Nephron (organoid): ENCODE data around the gene P2RX3.

ENCODE experiments used
- H3K27ac Mint-ChIP-seq, 3 experiments: 2 replicates each; pipeline ENCODE4 v1.8.0; 2020; ENCODE audit warnings: mixed read lengths in 3 of 3, mild to moderate bottlenecking in 2 of 3, moderate library complexity in 1 of 3
- H3K27me3 Mint-ChIP-seq: 2 replicates; pipeline ENCODE4 v1.8.0; 2021; ENCODE audit warnings: low read depth, mild to moderate bottlenecking, moderate library complexity, mixed read lengths
- H3K36me3 Mint-ChIP-seq: 2 replicates; pipeline ENCODE4 v1.8.0; 2020; ENCODE audit warnings: low read depth, mixed read lengths
- H3K4me1 Mint-ChIP-seq: 2 replicates; pipeline ENCODE4 v1.8.0; 2020; ENCODE audit warnings: mixed read lengths
- H3K4me3 Mint-ChIP-seq, 3 experiments: 2 replicates each; pipeline ENCODE4 v1.8.0; 2020; ENCODE audit warnings: mild to moderate bottlenecking in 3 of 3, mixed read lengths in 3 of 3, moderate library complexity in 2 of 3
- H3K9me3 Mint-ChIP-seq: 2 replicates; pipeline ENCODE4 v1.8.0; 2020; ENCODE audit warnings: mixed read lengths
- TF ChIP-seq, protein P1 (sequence below), 3 experiments: fragments of 200-600 bp; sonication (generic); IDR thresholded peaks; one replicate each; pipeline ENCODE4 v1.5.0; 2021; ENCODE audit warnings: antibody characterized with exemption in 3 of 3; ENCODE audit not compliant: unreplicated experiment in 3 of 3

P2RX3 gene

DNA sequence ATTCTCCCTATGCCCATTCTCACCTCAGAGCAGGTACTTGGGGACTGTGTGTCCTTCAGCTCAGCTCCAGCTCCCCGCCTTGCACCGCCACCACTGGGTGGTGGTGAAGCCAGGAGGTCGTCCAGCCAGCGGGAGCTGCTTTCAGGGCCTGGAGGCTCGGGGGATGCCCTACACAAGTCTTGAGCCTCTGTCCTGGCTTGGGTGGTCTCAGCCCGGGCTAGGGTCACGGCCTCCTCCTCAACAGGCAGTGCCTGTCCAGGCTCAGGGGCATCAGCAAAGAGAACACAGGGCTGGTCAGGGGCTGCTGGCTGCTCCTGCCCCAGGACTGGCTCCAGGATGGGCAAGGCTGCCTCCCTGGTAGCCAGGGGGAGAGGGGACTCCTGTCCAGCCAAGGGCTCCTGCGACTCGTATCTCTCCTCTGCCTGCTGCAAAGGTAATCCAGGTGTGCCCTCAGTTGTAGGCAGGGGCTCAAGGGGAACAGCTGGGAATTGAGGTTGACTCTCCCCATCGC is 25.6 kb upstream of the P2RX3 start:
- Mint-ChIP-seq H3K27me3 (no peaks in the 10 kb centered on the region), H3K9me3 (no peaks in the 10 kb centered on the region), H3K36me3 (peaks cover 40% of the 10 kb centered on the region), H3K4me3 (peak overlapping the region in 2 of 3 experiments; percentile 51 to 69), H3K27ac (peak overlapping the region; percentile 53 to 84 (median 65)), H3K4me1 (peaks cover 50% of the 10 kb centered on the region)
- TF ChIP-seq, protein P1, sequence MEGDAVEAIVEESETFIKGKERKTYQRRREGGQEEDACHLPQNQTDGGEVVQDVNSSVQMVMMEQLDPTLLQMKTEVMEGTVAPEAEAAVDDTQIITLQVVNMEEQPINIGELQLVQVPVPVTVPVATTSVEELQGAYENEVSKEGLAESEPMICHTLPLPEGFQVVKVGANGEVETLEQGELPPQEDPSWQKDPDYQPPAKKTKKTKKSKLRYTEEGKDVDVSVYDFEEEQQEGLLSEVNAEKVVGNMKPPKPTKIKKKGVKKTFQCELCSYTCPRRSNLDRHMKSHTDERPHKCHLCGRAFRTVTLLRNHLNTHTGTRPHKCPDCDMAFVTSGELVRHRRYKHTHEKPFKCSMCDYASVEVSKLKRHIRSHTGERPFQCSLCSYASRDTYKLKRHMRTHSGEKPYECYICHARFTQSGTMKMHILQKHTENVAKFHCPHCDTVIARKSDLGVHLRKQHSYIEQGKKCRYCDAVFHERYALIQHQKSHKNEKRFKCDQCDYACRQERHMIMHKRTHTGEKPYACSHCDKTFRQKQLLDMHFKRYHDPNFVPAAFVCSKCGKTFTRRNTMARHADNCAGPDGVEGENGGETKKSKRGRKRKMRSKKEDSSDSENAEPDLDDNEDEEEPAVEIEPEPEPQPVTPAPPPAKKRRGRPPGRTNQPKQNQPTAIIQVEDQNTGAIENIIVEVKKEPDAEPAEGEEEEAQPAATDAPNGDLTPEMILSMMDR (IDR thresholded peaks at IDR 0.05; ENCODE audit: unreplicated experiment in 3 of 3), result no peak

DNA sequence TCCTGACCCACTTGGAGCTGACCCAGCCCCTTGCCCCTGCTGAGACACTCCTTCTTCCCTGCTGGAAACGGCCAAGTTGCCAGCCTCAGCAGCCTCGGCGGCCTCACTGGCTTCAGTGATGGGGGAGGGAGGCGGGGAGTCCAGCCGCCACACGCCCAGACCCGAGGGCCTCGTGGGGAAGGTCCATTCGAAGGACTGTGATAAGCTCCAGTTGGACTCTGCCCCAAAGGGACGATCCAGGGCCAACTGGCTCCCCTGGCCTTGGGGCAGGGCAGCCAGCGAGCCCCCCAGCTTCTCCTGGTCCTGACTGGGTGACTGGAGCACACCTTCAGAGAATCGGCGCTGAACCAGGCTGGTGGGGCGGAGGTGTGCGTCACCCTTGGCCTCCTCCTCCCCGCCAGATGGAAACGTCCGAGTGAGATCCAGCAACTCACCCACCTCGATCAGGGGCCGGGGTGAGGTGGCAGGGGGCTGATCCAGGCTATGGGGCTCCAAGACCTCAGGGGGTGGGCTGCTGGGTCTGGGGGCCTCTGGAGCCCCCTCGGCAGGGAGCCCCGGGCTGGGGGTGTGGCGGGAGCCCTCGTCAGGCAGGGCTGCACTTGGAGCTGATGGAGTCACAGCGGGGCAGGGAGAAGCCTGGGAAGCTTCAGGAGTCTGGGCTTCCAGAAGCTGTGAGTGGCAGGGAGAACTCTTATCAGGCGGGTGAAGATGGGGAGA is 24.9 kb upstream of the P2RX3 start:
- H3K9me3 Mint-ChIP-seq, result no peaks in the 10 kb centered on the region

DNA sequence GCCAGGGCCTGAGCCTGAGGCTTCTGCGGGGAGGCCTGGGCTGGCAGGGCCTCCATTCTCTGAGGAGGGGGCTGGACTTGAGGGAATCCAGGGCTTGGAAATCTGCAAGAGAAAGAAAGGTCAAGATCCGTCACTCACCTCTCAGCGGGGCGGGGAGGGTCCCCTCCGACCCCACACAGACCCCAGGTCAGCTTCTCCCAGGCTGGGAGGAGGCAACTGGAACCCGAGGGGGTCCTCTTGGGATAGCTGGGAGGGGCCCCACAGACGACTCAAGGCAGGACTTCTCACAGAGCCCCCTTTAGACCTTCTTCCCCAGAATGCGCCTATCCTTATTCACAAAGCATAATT is 24.4 kb upstream of the P2RX3 start:
- Mint-ChIP-seq H3K36me3 (peaks cover 32% of the 10 kb centered on the region), H3K4me1 (peaks cover 40% of the 10 kb centered on the region), H3K9me3 (no peaks in the 10 kb centered on the region), H3K27ac (no peak overlapping the region), H3K27me3 (no peaks in the 10 kb centered on the region), H3K4me3 (no peak overlapping the region)
- TF ChIP-seq, protein P1 (IDR thresholded peaks at IDR 0.05; ENCODE audit: unreplicated experiment in 3 of 3), result no peak

More for the DNA sequence above, 24.9 kb upstream of the P2RX3 start:
- Mint-ChIP-seq H3K27ac (no peak overlapping the region), H3K4me1 (peaks cover 44% of the 10 kb centered on the region), H3K36me3 (peaks cover 36% of the 10 kb centered on the region), H3K4me3 (no peak overlapping the region), H3K27me3 (no peaks in the 10 kb centered on the region)
- TF ChIP-seq, protein P1 (IDR thresholded peaks at IDR 0.05; ENCODE audit: unreplicated experiment in 3 of 3), result no peak

DNA sequence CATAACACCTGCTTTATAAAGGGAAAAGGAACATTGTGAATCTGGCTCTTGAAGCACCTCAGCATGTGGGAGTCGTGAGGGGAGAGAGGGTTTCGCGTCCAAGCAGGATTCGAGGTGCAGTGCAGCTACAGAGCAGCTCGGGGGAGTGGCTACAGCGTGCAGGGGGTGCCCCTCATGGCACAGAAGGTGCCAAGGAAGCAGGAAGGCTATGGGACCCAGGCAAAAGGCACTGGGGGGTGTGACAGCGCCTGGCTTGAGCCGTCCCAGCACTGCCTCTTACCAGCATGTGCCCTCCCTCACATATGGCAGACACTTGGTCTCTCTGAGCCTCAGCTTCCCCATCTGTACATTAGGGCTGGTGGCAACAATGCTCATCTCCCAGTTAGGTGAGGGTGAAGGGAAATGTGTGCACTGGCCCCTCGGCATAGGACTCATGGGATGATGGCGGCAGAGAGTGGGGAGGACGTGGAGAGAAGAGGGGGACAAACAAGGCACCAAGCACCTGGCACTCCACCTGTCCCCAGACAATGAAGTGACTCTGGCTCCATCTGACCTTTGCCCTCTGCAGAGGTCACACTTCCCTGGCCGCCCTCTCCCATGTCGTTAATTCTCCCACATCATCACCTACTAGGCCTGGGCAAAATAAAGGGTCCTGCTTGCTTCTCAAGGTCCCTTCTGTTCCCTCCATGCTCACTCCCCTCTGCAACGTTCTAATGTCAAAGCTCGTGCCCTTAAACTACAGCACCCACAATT is 23.8 kb upstream of the P2RX3 start:
- TF ChIP-seq, protein P1 (IDR thresholded peaks at IDR 0.05; ENCODE audit: unreplicated experiment in 3 of 3), result no peak

DNA sequence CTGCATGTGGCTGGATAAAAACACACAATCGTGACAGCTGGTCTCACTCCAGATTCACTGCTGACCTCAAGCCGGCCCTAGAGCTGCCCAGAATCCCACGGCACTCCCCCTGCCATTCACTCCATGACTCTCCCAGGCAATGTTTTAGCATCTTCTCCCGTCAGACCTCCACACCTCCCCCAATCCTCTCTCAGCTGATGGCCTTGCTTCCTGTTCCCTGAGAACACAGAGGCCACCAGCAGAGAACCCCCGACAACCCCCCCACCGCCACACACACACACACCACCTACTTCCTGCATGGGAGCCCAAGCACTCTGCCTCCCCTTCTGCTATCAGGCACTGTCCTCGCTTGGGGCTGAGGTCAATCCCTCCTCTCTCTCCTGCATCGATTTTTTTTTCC is 22.7 kb upstream of the P2RX3 start:
- Mint-ChIP-seq H3K36me3 (peaks cover 24% of the 10 kb centered on the region), H3K4me3 (no peak overlapping the region), H3K27me3 (no peaks in the 10 kb centered on the region), H3K27ac (no peak overlapping the region), H3K4me1 (peaks cover 26% of the 10 kb centered on the region), H3K9me3 (no peaks in the 10 kb centered on the region)
- TF ChIP-seq, protein P1 (IDR thresholded peaks at IDR 0.05; ENCODE audit: unreplicated experiment in 3 of 3), result no peak

More for the DNA sequence above, 23.8 kb upstream of the P2RX3 start:
- no peaks in the 10 kb centered on the region for H3K9me3 Mint-ChIP-seq
- H3K36me3 Mint-ChIP-seq, result peaks cover 29% of the 10 kb centered on the region
- peaks cover 37% of the 10 kb centered on the region for H3K4me1 Mint-ChIP-seq
- H3K27ac Mint-ChIP-seq, result no peak overlapping the region
- no peak overlapping the region for H3K4me3 Mint-ChIP-seq
- no peaks in the 10 kb centered on the region for H3K27me3 Mint-ChIP-seq
